ENCODE measurements around the gene SFPQ.

DNA sequence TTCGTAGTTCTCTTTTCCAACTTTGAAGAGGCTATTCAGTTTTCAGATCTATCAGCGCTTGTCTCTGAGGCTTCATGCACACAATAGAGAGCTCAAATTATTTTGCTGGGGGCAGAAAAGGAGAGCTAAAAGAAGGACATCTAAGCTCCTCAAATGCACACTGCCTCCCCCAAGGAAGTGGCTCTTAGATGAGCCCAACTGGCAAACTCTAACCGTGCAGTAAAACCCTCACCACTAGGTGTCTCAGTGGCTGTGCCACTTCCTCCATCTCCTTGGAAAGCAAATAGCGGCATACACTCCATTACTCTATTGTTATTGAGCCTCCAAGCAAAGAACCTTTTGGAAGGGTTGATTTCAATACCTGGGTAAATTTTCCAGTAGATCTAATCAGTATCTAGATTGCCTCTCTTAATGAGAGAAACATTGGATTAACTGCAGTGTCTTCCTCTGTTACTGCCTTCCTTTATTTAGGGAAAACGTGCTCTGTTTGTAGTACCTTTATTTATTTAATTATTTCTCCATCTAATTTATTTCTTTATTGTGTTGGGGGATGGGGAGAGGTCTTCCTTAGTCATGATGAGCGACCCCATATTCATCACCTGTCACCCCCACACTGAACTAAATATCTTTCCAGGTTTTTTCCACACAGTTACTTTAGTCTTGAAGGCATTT lies 9.2 kb upstream of the SFPQ start:
- TF ChIP-seq, protein P1, sequence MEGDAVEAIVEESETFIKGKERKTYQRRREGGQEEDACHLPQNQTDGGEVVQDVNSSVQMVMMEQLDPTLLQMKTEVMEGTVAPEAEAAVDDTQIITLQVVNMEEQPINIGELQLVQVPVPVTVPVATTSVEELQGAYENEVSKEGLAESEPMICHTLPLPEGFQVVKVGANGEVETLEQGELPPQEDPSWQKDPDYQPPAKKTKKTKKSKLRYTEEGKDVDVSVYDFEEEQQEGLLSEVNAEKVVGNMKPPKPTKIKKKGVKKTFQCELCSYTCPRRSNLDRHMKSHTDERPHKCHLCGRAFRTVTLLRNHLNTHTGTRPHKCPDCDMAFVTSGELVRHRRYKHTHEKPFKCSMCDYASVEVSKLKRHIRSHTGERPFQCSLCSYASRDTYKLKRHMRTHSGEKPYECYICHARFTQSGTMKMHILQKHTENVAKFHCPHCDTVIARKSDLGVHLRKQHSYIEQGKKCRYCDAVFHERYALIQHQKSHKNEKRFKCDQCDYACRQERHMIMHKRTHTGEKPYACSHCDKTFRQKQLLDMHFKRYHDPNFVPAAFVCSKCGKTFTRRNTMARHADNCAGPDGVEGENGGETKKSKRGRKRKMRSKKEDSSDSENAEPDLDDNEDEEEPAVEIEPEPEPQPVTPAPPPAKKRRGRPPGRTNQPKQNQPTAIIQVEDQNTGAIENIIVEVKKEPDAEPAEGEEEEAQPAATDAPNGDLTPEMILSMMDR (conservative IDR thresholded peaks at IDR 0.05; ENCODE audit: low read depth, low read length): peak; percentile 91
- no peak for TF ChIP-seq EZH2 (IDR thresholded peaks at IDR 0.05; ENCODE audit: borderline replicate concordance, low read depth, low read length, poor library complexity, severe bottlenecking)

Measured in A673 (cell line).